OCI-LY3 (cell line): ENCODE results near the gene TYMP.
A peak's percentile ranks its signal among the peaks of the same experiment; 100 is the strongest.
"Not testable (repeated sequence)": the region's sequence is repeated elsewhere in the genome, so short reads cannot be mapped to it uniquely, and the experiment has no call there.

Experiments used
- H2AFZ ChIP-seq: fragments of 200-600, 300-600 bp; shearing (Covaris generic); 2 replicates; pipeline ENCODE4 v1.6.0; 2014; ENCODE audit warnings: antibody characterized with exemption, low read depth, low read length
- H3K27ac ChIP-seq: fragments of 200-600, 300-600 bp; sonication (generic); 2 replicates; pipeline ENCODE4 v1.5.1; 2014; ENCODE audit warnings: mild to moderate bottlenecking, low read length, moderate library complexity, mixed read lengths
- H3K27me3 ChIP-seq: fragments of 200-600, 300-600 bp; sonication (generic); 2 replicates; pipeline ENCODE4 v1.6.1; 2014; ENCODE audit warnings: low read depth, low read length, mixed read lengths
- H3K36me3 ChIP-seq: fragments of 200-600, 300-600 bp; sonication (generic); replicated peaks from 2 replicates; pipeline ENCODE3; 2014; ENCODE audit warnings: low read depth, low read length, mixed read lengths
- H3K4me1 ChIP-seq: fragments of 300-600, 200-600 bp; sonication (generic); 2 replicates; pipeline ENCODE4 v1.6.1; 2014; ENCODE audit warnings: low read length, mixed read lengths
- H3K4me2 ChIP-seq: fragments of 200-600, 300-600 bp; sonication (generic); 2 replicates; pipeline ENCODE4 v1.6.1; 2014; ENCODE audit warnings: low read length, mixed read lengths
- H3K4me3 ChIP-seq: fragments of 300-600, 200-600 bp; sonication (generic); 2 replicates; pipeline ENCODE4 v1.5.1; 2014; ENCODE audit warnings: antibody characterized with exemption, mild to moderate bottlenecking, low read length, moderate library complexity
- H3K79me2 ChIP-seq: fragments of 300-600, 200-600 bp; shearing (Covaris generic); 2 replicates; pipeline ENCODE4 v1.6.1; 2014; ENCODE audit warnings: mild to moderate bottlenecking, low read length, mixed read lengths
- H3K9ac ChIP-seq: fragments of 300-600, 200-600 bp; shearing (Covaris generic); 2 replicates; pipeline ENCODE4 v1.6.0; 2014; ENCODE audit warnings: mild to moderate bottlenecking, low read length, moderate library complexity
- H3K9me3 ChIP-seq: fragments of 200-600, 300-600 bp; shearing (Covaris generic); 2 replicates; pipeline ENCODE4 v1.6.1; 2014; ENCODE audit warnings: low read length, mixed read lengths; ENCODE audit not compliant: insufficient read depth
- H4K20me1 ChIP-seq: fragments of 200-600, 300-600 bp; sonication (generic); 2 replicates; pipeline ENCODE4 v1.6.1; 2016; ENCODE audit warnings: low read length, mixed read lengths; ENCODE audit not compliant: insufficient read depth
- CTCF ChIP-seq: fragments of 200-600, 300-600 bp; sonication (generic); IDR thresholded peaks from 2 replicates; pipeline ENCODE4 v1.5.1; 2014; ENCODE audit warnings: antibody characterized with exemption, low read length, low read depth
- EZH2phosphoT487 ChIP-seq: fragments of 200-600 bp; shearing (Covaris generic); IDR thresholded peaks from 2 replicates; pipeline ENCODE4 v1.6.1; 2018; ENCODE audit warnings: antibody characterized with exemption, mixed run types, low read depth

TYMP gene

DNA sequence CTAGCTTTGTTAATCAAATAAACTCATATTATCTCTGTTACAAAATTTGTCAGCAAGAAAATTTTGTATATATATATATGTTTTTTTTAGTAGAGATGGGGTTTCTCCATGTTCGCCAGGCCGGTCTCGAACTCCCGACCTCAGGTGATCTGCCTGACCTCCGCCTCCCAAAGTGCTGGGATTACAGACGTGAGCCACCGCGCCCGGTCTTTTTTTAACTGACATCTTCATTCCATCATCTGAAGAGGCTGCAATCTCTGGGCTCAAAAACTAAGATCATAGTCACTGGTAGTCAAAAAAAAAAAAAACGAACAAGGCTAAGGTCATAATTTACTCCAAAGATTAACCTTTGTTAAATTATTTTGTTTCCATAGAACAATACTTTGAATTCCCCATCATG lies 10.6 kb upstream of the TYMP start:
- peak overlapping the region; percentile 42; the same call in 1 of the 2 replicates for H3K4me3 ChIP-seq
- H4K20me1 ChIP-seq = no peaks in the 10 kb centered on the region
- H3K79me2 ChIP-seq = no peaks in the 10 kb centered on the region
- no peaks in the 10 kb centered on the region for H3K9me3 ChIP-seq
- H3K27me3 ChIP-seq = no peaks in the 10 kb centered on the region
- no peak overlapping the region for H2AFZ ChIP-seq
- TF ChIP-seq EZH2phosphoT487 (no peak), CTCF (no peak)
- H3K4me2 ChIP-seq = peak overlapping the region; percentile 62
- H3K9ac ChIP-seq = peak overlapping the region; percentile 60
- peak overlapping the region; percentile 100 for H3K27ac ChIP-seq
- H3K4me1 ChIP-seq = peaks cover 79% of the 10 kb centered on the region
- H3K36me3 ChIP-seq = peaks cover 3% of the 10 kb centered on the region

GRCh38 chr22:50537765-50538164 lies 8.0 kb upstream of the TYMP start:
- TF ChIP-seq CTCF (no peak), EZH2phosphoT487 (no peak)
- Histone ChIP-seq H3K79me2 (no peaks in the 10 kb centered on the region), H3K27me3 (no peaks in the 10 kb centered on the region), H3K36me3 (peaks cover 3% of the 10 kb centered on the region), H3K4me1 (peaks cover 82% of the 10 kb centered on the region), H3K9ac (peak overlapping the region; percentile 50; the same call in 1 of the 2 replicates), H3K4me2 (peak overlapping the region; percentile 65), H3K4me3 (0 out of 2 replicates have a peak overlapping the region, but pooled peaks have one; percentile 50), H3K9me3 (no peaks in the 10 kb centered on the region), H3K27ac (peak overlapping the region; percentile 100), H2AFZ (no peak overlapping the region), H4K20me1 (no peaks in the 10 kb centered on the region)

DNA sequence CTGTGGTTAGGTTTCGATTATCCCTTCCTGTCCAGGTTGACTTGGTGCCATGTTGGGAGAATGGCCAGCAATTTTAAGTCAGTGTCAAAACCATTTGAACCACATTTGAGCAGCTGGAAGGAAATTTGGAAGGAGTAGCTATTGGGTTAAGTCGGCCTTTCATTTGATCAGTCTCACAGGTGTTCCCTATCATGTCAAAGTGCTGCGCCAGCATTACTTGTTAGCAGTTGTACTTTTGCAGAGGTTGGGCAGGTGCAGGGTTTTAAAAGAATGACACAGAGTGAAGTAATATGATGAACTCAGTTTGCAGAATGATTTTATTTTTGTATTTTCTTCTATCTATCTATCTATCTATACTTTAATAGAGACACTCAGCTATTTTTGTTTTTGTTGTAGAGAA lies 6.4 kb upstream of the TYMP start:
- Histone ChIP-seq H3K9ac (no peak overlapping the region), H3K9me3 (no peaks in the 10 kb centered on the region), H3K4me1 (peaks cover 71% of the 10 kb centered on the region), H3K36me3 (peaks cover 3% of the 10 kb centered on the region), H3K27ac (no peak overlapping the region), H3K79me2 (no peaks in the 10 kb centered on the region), H2AFZ (no peak overlapping the region), H3K27me3 (no peaks in the 10 kb centered on the region), H4K20me1 (no peaks in the 10 kb centered on the region), H3K4me3 (no peak overlapping the region), H3K4me2 (no peak overlapping the region)
- no peak for TF ChIP-seq CTCF
- TF ChIP-seq EZH2phosphoT487 = no peak

- Histone ChIP-seq H3K9me3 (no peaks in the 10 kb centered on the region), H3K4me1 (peaks cover 63% of the 10 kb centered on the region), H3K27ac (peak overlapping the region; percentile 59; the same call in 1 of the 2 replicates), H2AFZ (no peak overlapping the region), H3K9ac (peak overlapping the region; percentile 50; the same call in 1 of the 2 replicates), H4K20me1 (no peaks in the 10 kb centered on the region), H3K4me2 (peak overlapping the region; percentile 50), H3K36me3 (peaks cover 3% of the 10 kb centered on the region), H3K79me2 (no peaks in the 10 kb centered on the region), H3K4me3 (peak overlapping the region; percentile 58), H3K27me3 (no peaks in the 10 kb centered on the region)
- TF ChIP-seq CTCF (no peak), EZH2phosphoT487 (no peak)
Observed at GRCh38 chr22:50535113-50535512, 5.3 kb upstream of the TYMP start.

GRCh38 chr22:50533856-50534711 lies 4.3 kb upstream of the TYMP start:
- H4K20me1 ChIP-seq, H3K79me2 ChIP-seq, H3K36me3 ChIP-seq, H2AFZ ChIP-seq, H3K9me3 ChIP-seq, H3K27me3 ChIP-seq: not testable (repeated sequence)
- Histone ChIP-seq H3K27ac (peak overlapping the region; percentile 80), H3K4me3 (peak overlapping the region; percentile 60), H3K9ac (peak overlapping the region; percentile 60), H3K4me2 (peak overlapping the region; percentile 79), H3K4me1 (peaks cover 56% of the 10 kb centered on the region)
